ENCODE results near the gene CTXN1.
A peak's percentile ranks its signal among the peaks of the same experiment; 100 is the strongest.

GRCh38 chr19:7919610-7920518 is 6.1 kb downstream of the CTXN1 start, which contains the start of gene SNAPC2:
- TF ChIP-seq POLR2AphosphoS5 (IDR thresholded peaks at IDR 0.05; ENCODE audit: borderline replicate concordance, low read depth, low read length) (peak; percentile 87), EZH2 (IDR thresholded peaks at IDR 0.05) (no peak)

All from SK-N-MC (cell line).